Raji (cell line): ENCODE measurements around the gene TIE1.

Experiments used
- POLR2A ChIP-seq: IDR thresholded peaks from 2 replicates; pipeline ENCODE4 v1.6.1; 2011; ENCODE audit warnings: low read depth, low read length, control low read depth; ENCODE audit not compliant: insufficient read depth

Gene TIE1

GRCh38 chr1:43282220-43283195 lies 18.3 kb upstream of the TIE1 start:
- no peak for TF ChIP-seq POLR2A

- no peak for TF ChIP-seq POLR2A
Measured at GRCh38 chr1:43284065-43284464, 16.7 kb upstream of the TIE1 start.

GRCh38 chr1:43284546-43285110 lies 16.2 kb upstream of the TIE1 start:
- TF ChIP-seq POLR2A, result no peak

- no peak for TF ChIP-seq POLR2A
Measured at GRCh38 chr1:43285269-43285990, 15.4 kb upstream of the TIE1 start, which contains the start of gene C1orf210. Gene C1orf210 (minus strand): TSS chr1:43285581. CDS start chr1:43283270, 2,311 bp downstream.

- no peak for TF ChIP-seq POLR2A
Measured at GRCh38 chr1:43286115-43286514, 14.7 kb upstream of the TIE1 start.

- no peak for TF ChIP-seq POLR2A
Measured at GRCh38 chr1:43286533-43286932, 14.2 kb upstream of the TIE1 start.

- TF ChIP-seq POLR2A, result no peak
Measured at GRCh38 chr1:43288058-43288784, 12.6 kb upstream of the TIE1 start.

- TF ChIP-seq POLR2A, result no peak
Measured at GRCh38 chr1:43288785-43289706, 11.7 kb upstream of the TIE1 start.

- TF ChIP-seq POLR2A, result no peak
Measured at GRCh38 chr1:43292216-43292615, 8.6 kb upstream of the TIE1 start.

GRCh38 chr1:43292679-43293078 lies 8.1 kb upstream of the TIE1 start:
- no peak for TF ChIP-seq POLR2A

- TF ChIP-seq POLR2A, result no peak
Measured at GRCh38 chr1:43293176-43293575, 7.6 kb upstream of the TIE1 start.

- TF ChIP-seq POLR2A, result no peak
Measured at GRCh38 chr1:43293896-43294760, 6.7 kb upstream of the TIE1 start.

- TF ChIP-seq POLR2A, result no peak
Measured at GRCh38 chr1:43294761-43295160, 6.0 kb upstream of the TIE1 start.
